A549 (cell line): ENCODE data around the gene OLFM1. TPM values are rescaled to one million over a fixed set of nuclear protein-coding genes. Genes with fewer than 3 reads are reported as not detected.

ENCODE experiments used
- ATAC-seq, 2 experiments: fragments of 200-7000 bp in 1 of 2; fragments of >200 bp in 1 of 2; cut with Nextera tagmentation in 1 of 2; cut with Tn5 transposase in 1 of 2; 3 replicates each; pipeline versions ENCODE4 v1.8.0 to v1.9.1; 2018 to 2020; ENCODE audit warnings: mild to moderate bottlenecking in 1 of 2, moderate library complexity in 1 of 2
- CTCF ChIA-PET: fragments of 300-600 bp; sonication (Branson Sonifier 250); formaldehyde crosslinking; extraction: SDS; loops from one replicate; lab custom pipeline; 2021; ENCODE audit warnings: antibody characterized with exemption, inconsistent platforms; lab: Yijun Ruan, JAX
- POLR2A ChIA-PET: fragments of 350-600 bp; formaldehyde crosslinking; extraction: SDS; loops from one replicate; lab custom pipeline; 2021; ENCODE audit warnings: antibody characterized with exemption, inconsistent platforms; lab: Yijun Ruan, JAX
- DNase-seq, 2 experiments: peaks; one replicate each; pipeline versions ENCODE4 v3.0.0 to v3.0.0-alpha.2; 2011 to 2016; ENCODE audit warnings: low read depth in 1 of 2, low spot score in 1 of 2
- FAIRE-seq: peaks from 2 replicates; lab custom pipeline; 2011; peaks lifted over from hg19 to GRCh38; lab: Jason Lieb, UNC
- H3K27ac ChIP-seq, 2 experiments: fragments of >200 bp; sonication (Bioruptor Twin); formaldehyde crosslinking; 3 replicates each; pipeline ENCODE4 v1.5.1; 2016 to 2017
- H3K4me1 ChIP-seq: fragments of >200 bp; sonication (Bioruptor Twin); formaldehyde crosslinking; 3 replicates; pipeline ENCODE4 v1.6.1; 2016
- H3K4me2 ChIP-seq: fragments of >200 bp; sonication (Bioruptor Twin); formaldehyde crosslinking; 3 replicates; pipeline ENCODE4 v1.6.1; 2016
- H3K4me3 ChIP-seq: fragments of >200 bp; sonication (Bioruptor Twin); formaldehyde crosslinking; 3 replicates; pipeline ENCODE4 v1.5.1; 2016
- H3K9me3 ChIP-seq: fragments of >200 bp; sonication (Bioruptor Twin); formaldehyde crosslinking; 3 replicates; pipeline ENCODE4 v1.6.1; 2016
- CBX2 ChIP-seq: fragments of 200-600 bp; sonication (generic); IDR thresholded peaks from 2 replicates; pipeline ENCODE4 v1.6.1; 2016; ENCODE audit warnings: low read depth, mild to moderate bottlenecking, borderline replicate concordance
- EHMT2 ChIP-seq: fragments of 200-600 bp; sonication (generic); IDR thresholded peaks from 2 replicates; pipeline ENCODE4 v1.6.1; 2016; ENCODE audit warnings: antibody characterized with exemption, low read depth, mild to moderate bottlenecking, moderate library complexity
- ESRRA ChIP-seq: fragments of 150-350 bp; IDR thresholded peaks from 2 replicates; pipeline ENCODE4 v1.6.1; 2014; ENCODE audit warnings: mild to moderate bottlenecking, low read length, borderline replicate concordance
- HOXB5 ChIP-seq: fragments of 250-450 bp; sonication (Bioruptor Pico); IDR thresholded peaks from 2 replicates; pipeline ENCODE4 v1.5.0; 2020; ENCODE audit warnings: mild to moderate bottlenecking, moderate library complexity
- JUNB ChIP-seq: fragments of >200 bp; sonication (Bioruptor Twin); formaldehyde crosslinking; IDR thresholded peaks from 2 replicates; pipeline ENCODE4 v1.6.1; 2016
- KDM1A ChIP-seq: fragments of 200-600 bp; sonication (generic); IDR thresholded peaks from 2 replicates; pipeline ENCODE4 v1.6.1; 2016; ENCODE audit warnings: low read depth, mild to moderate bottlenecking
- NPAS2 ChIP-seq: fragments of 250-450 bp; sonication (Bioruptor Pico); IDR thresholded peaks from 2 replicates; pipeline ENCODE4 v1.8.0; 2022; ENCODE audit warnings: mild to moderate bottlenecking, moderate library complexity, borderline replicate concordance
- POLR2AphosphoS2 ChIP-seq: conservative IDR thresholded peaks from 2 replicates; pipeline ENCODE4 v1.6.1; 2012; ENCODE audit warnings: low read length, improper control_type of control experiment, inconsistent platforms
- RAD21 ChIP-seq, 2 experiments: fragments of >200 bp in 1 of 2; sonication (Bioruptor Twin) in 1 of 2; formaldehyde crosslinking in 1 of 2; IDR thresholded peaks in 1 of 2; conservative IDR thresholded peaks in 1 of 2; 2 replicates in 1 of 2; 3 replicates in 1 of 2; pipeline ENCODE4 v1.6.1; 2012 to 2018; ENCODE audit warnings: inconsistent platforms in 1 of 2
- RFX5 ChIP-seq: fragments of 450-650 bp; IDR thresholded peaks from 2 replicates; pipeline ENCODE4 v1.7.1; 2014; ENCODE audit warnings: antibody characterized with exemption, mild to moderate bottlenecking, moderate library complexity
- RNF2 ChIP-seq: fragments of 200-600 bp; sonication (generic); IDR thresholded peaks from 2 replicates; pipeline ENCODE4 v1.6.1; 2016; ENCODE audit warnings: low read depth, mild to moderate bottlenecking, antibody characterized with exemption, moderate library complexity, borderline replicate concordance
- SMC3 ChIP-seq: fragments of >200 bp; sonication (Bioruptor Twin); formaldehyde crosslinking; IDR thresholded peaks from 3 replicates; pipeline ENCODE4 v1.6.1; 2018; ENCODE audit warnings: inconsistent platforms
- TFCP2L1 ChIP-seq: fragments of 250-450 bp; sonication (Bioruptor Pico); IDR thresholded peaks from 2 replicates; pipeline ENCODE4 v1.5.0; 2021; ENCODE audit warnings: mild to moderate bottlenecking
- ZC3H11A ChIP-seq: fragments of 450-650 bp; IDR thresholded peaks from 2 replicates; pipeline ENCODE4 v1.6.1; 2014; ENCODE audit warnings: antibody characterized with exemption, mild to moderate bottlenecking
- ZFP36 ChIP-seq: fragments of 450-650 bp; IDR thresholded peaks from 2 replicates; pipeline ENCODE4 v1.6.1; 2014; ENCODE audit warnings: borderline replicate concordance; ENCODE audit not compliant: partially characterized antibody
- WGBS: methylation state at CpG from one replicate; pipeline ENCODE4 v1.1.6; 2017; ENCODE audit errors: missing lambda C conversion rate; 5-methylcytosine and 5-hydroxymethylcytosine counted together
- polyA plus RNA-seq, 4 experiments: library from polyadenylated mRNA; depleted of rRNA in 3 of 4; stranded (reverse); fragments of >200 nt; fragmentation: RNase III in 1 of 4; extraction: RNeasy Plus Mini Kit Qiagen cat#74134 plus additional on column Dnase treatment in 1 of 4; gene quantifications; 2 replicates in 3 of 4; 3 replicates in 1 of 4; pipeline ENCODE4 v1.2.3, GENCODE V29; 2011 to 2017
- TF ChIP-seq, protein P1 (sequence below): fragments of >200 bp; sonication (Bioruptor Twin); formaldehyde crosslinking; IDR thresholded peaks from 3 replicates; pipeline ENCODE4 v1.5.1; 2016
- TF ChIP-seq, protein P2 (sequence below): fragments of 200-600 bp; sonication (generic); IDR thresholded peaks from 2 replicates; pipeline ENCODE4 v1.6.1; 2016; ENCODE audit warnings: antibody characterized with exemption, mild to moderate bottlenecking, moderate library complexity
- TF ChIP-seq, protein P3 (sequence below): fragments of >200 bp; sonication (Bioruptor Twin); formaldehyde crosslinking; IDR thresholded peaks from 3 replicates; pipeline ENCODE4 v1.6.1; 2016
- TF ChIP-seq, protein P4 (sequence below): IDR thresholded peaks from 2 replicates; pipeline ENCODE4 v1.6.1; 2012; ENCODE audit warnings: low read depth, borderline replicate concordance

Gene OLFM1
- polyA plus RNA-seq, 2 of the 4 experiments (the other 2 are of a cell fraction) = 2.7 to 10.5 TPM

DNA sequence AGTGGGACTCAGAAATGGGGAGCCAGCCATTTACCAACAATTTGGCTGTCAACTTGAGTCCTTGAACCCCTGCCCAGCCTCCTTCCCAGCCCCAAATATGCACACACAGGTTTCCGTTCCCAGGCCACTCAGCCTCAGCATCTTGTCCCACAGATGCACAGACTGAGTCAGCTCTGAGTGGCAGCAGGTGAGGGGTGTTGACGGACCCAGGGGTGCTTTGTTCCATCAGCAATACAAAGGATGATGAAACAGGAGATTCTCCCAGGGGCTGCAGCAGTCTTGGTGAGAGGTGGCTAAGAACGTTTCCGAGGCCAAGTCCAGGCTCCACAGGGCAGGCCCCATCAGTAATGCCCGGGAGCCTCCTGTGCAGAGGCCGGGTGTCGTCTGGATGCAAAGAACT is 4.9 kb upstream of the OLFM1 start:
- TF ChIP-seq TFCP2L1 (CRISPR knock-in tag) = no peak
- no peak for TF ChIP-seq NPAS2
- TF ChIP-seq POLR2AphosphoS2 = no peak
- TF ChIP-seq, protein P1, sequence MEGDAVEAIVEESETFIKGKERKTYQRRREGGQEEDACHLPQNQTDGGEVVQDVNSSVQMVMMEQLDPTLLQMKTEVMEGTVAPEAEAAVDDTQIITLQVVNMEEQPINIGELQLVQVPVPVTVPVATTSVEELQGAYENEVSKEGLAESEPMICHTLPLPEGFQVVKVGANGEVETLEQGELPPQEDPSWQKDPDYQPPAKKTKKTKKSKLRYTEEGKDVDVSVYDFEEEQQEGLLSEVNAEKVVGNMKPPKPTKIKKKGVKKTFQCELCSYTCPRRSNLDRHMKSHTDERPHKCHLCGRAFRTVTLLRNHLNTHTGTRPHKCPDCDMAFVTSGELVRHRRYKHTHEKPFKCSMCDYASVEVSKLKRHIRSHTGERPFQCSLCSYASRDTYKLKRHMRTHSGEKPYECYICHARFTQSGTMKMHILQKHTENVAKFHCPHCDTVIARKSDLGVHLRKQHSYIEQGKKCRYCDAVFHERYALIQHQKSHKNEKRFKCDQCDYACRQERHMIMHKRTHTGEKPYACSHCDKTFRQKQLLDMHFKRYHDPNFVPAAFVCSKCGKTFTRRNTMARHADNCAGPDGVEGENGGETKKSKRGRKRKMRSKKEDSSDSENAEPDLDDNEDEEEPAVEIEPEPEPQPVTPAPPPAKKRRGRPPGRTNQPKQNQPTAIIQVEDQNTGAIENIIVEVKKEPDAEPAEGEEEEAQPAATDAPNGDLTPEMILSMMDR = no peak
- TF ChIP-seq ESRRA = no peak
- no peak for TF ChIP-seq ZFP36
- no peak for TF ChIP-seq SMC3
- FAIRE-seq (no peak), ATAC-seq (no peak), DNase-seq (no peak)
- POLR2A ChIA-PET = no interaction called here
- no peaks in the 10 kb centered on the region; the same call in 2 of the 3 replicates for H3K4me1 ChIP-seq
- no peak overlapping the region for H3K4me2 ChIP-seq
- no peak overlapping the region for H3K27ac ChIP-seq
- CTCF ChIA-PET = interaction anchor here (1.1 to 18.8 kb wide), 4 partner anchors 234 to 358 kb away, joined by 3 to 414 read pairs (median 100); no protein-coding TSS in a partner anchor
- H3K9me3 ChIP-seq = no peaks in the 10 kb centered on the region
- WGBS = 34% methylated on average over 7 of the region's 7 CpGs
- H3K4me3 ChIP-seq = no peak overlapping the region

DNA sequence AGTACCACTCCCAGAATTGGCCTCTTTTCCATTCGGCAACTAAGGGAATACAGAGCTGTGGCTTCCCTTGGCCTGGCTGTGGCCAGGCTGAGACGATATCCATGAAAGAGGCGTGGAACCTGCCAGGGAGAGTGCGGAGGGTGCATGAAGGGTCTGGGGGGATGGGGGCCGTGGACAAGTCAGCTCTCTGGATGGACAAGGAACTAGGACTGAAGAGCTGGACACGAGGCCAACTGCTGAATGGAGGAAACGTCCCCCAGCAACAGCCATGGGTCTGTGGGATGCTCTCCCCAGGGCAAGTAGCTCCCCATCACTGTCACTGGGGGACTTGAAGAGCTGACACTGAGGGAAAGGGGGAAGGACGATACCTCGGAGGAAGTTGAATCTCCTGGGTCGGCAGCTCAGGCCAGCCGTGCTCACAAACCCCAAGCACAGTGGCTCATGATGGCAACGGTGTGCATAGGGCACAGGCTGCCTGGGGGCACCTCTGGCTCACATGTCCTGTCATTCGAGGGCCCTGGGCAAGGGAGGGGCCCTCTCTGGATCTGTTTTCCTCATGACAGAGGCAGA is 4.1 kb upstream of the OLFM1 start:
- H3K4me2 ChIP-seq = no peak overlapping the region
- no peak for DNase-seq
- TF ChIP-seq RNF2 (no peak), CBX2 (no peak), EHMT2 (no peak), KDM1A (no peak), JUNB (no peak), RAD21 (conservative IDR thresholded peaks at IDR 0.05 in 1 of 2, IDR thresholded peaks at IDR 0.05 in 1 of 2) (no peak), TFCP2L1 (CRISPR knock-in tag) (no peak), ZC3H11A (no peak), RFX5 (no peak), HOXB5 (CRISPR knock-in tag) (no peak)
- TF ChIP-seq, protein P2, sequence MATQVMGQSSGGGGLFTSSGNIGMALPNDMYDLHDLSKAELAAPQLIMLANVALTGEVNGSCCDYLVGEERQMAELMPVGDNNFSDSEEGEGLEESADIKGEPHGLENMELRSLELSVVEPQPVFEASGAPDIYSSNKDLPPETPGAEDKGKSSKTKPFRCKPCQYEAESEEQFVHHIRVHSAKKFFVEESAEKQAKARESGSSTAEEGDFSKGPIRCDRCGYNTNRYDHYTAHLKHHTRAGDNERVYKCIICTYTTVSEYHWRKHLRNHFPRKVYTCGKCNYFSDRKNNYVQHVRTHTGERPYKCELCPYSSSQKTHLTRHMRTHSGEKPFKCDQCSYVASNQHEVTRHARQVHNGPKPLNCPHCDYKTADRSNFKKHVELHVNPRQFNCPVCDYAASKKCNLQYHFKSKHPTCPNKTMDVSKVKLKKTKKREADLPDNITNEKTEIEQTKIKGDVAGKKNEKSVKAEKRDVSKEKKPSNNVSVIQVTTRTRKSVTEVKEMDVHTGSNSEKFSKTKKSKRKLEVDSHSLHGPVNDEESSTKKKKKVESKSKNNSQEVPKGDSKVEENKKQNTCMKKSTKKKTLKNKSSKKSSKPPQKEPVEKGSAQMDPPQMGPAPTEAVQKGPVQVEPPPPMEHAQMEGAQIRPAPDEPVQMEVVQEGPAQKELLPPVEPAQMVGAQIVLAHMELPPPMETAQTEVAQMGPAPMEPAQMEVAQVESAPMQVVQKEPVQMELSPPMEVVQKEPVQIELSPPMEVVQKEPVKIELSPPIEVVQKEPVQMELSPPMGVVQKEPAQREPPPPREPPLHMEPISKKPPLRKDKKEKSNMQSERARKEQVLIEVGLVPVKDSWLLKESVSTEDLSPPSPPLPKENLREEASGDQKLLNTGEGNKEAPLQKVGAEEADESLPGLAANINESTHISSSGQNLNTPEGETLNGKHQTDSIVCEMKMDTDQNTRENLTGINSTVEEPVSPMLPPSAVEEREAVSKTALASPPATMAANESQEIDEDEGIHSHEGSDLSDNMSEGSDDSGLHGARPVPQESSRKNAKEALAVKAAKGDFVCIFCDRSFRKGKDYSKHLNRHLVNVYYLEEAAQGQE = no peak
- TF ChIP-seq, protein P3, sequence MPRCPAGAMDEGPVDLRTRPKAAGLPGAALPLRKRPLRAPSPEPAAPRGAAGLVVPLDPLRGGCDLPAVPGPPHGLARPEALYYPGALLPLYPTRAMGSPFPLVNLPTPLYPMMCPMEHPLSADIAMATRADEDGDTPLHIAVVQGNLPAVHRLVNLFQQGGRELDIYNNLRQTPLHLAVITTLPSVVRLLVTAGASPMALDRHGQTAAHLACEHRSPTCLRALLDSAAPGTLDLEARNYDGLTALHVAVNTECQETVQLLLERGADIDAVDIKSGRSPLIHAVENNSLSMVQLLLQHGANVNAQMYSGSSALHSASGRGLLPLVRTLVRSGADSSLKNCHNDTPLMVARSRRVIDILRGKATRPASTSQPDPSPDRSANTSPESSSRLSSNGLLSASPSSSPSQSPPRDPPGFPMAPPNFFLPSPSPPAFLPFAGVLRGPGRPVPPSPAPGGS = no peak
- TF ChIP-seq, protein P4, sequence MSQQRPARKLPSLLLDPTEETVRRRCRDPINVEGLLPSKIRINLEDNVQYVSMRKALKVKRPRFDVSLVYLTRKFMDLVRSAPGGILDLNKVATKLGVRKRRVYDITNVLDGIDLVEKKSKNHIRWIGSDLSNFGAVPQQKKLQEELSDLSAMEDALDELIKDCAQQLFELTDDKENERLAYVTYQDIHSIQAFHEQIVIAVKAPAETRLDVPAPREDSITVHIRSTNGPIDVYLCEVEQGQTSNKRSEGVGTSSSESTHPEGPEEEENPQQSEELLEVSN = no peak
- ATAC-seq = no peak
- no peak for FAIRE-seq
- no peak overlapping the region for H3K27ac ChIP-seq
- POLR2A ChIA-PET = no interaction called here
- WGBS = 24% methylated on average over 13 of the region's 13 CpGs
- no peaks in the 10 kb centered on the region for H3K9me3 ChIP-seq
- no peak overlapping the region for H3K4me3 ChIP-seq
- peaks cover 4% of the 10 kb centered on the region; the same call in 2 of the 3 replicates for H3K4me1 ChIP-seq
- CTCF ChIA-PET = interaction anchor here (0.9 to 18.8 kb wide), 7 partner anchors 168 to 634 kb away, joined by 3 to 414 read pairs (median 4); no protein-coding TSS in a partner anchor
